AG04449 (cell line): Measurements from ENCODE around the gene UNC5B.
"Not testable (repeated sequence)": the region's sequence is repeated elsewhere in the genome, so short reads cannot be mapped to it uniquely, and the experiment has no call there.

ENCODE experiments used
- CTCF ChIA-PET: fragments of 350-600 bp; formaldehyde crosslinking; extraction: SDS; loops from one replicate; lab custom pipeline; 2021; ENCODE audit warnings: antibody characterized with exemption; lab: Yijun Ruan, JAX
- POLR2A ChIA-PET: fragments of 400-600, 350-600 bp; formaldehyde crosslinking; extraction: SDS; loops from one replicate; lab custom pipeline; 2020; ENCODE audit warnings: antibody characterized with exemption, inconsistent platforms; lab: Yijun Ruan, JAX
- DNase-seq: peaks from one replicate; pipeline ENCODE4 v3.0.0-alpha.2; 2010; ENCODE audit warnings: low read depth, low spot score
- H3K4me3 ChIP-seq: 2 replicates; pipeline ENCODE4 v1.5.1; 2011; ENCODE audit warnings: low read depth, mild to moderate bottlenecking, control low read depth, low read length
- TF ChIP-seq, protein P1 (sequence below): IDR thresholded peaks from one replicate; pipeline ENCODE4 v1.5.1; 2011; ENCODE audit warnings: mild to moderate bottlenecking, moderate library complexity, low read length, control low read depth, inconsistent platforms; ENCODE audit not compliant: insufficient read depth; ENCODE audit errors: missing control alignments

The UNC5B gene

DNA sequence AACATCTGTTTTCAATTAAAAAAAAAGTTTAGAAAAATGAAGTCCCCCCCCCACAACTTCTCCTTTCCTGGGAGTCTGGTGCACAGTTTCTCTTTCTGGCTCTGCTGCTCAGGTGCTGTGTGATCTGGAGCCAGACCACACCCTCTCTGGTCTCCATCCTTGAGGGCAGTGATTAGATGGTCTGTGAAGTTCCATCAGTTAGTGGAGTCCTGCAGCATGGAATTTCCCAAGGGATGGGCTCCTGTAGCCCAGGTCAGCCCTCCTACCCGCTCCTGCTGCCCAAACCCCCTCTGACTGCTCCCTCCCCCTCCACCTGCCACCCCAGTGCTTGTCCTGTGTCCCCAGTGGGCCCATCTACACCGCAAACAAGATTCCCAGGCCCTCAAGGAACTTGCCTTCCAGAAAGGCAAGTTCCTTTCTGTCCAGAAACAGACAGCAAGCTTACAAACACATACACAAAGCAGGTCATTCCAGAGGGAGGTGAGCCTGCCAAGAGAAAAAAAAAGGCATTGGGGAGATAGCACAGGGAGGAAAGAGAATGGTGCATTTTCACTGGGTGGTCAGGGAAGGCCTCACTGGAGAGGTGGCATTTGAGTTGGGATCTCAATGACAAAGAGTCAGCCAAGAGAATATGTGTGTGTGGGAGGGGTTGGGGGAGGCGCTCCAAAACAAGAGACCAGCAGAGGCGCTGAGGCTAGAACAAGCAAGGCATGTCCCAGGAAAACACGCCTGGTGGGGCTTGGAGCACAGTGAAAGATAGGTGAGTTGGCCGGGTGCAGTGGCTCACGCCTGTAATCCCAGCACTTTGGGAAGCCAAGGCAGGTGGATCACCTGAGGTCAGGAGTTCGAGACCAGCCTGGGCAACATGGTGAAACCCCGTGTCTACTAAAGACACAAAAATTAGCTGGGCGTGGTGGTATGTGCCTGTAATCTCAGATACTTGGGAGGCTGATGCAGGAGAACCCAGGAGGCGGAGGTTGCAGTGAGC lies 57.2 kb downstream of the UNC5B start:
- POLR2A ChIA-PET = no interaction called here
- DNase-seq = no peak
- no peak overlapping the region for H3K4me3 ChIP-seq
- TF ChIP-seq, protein P1, sequence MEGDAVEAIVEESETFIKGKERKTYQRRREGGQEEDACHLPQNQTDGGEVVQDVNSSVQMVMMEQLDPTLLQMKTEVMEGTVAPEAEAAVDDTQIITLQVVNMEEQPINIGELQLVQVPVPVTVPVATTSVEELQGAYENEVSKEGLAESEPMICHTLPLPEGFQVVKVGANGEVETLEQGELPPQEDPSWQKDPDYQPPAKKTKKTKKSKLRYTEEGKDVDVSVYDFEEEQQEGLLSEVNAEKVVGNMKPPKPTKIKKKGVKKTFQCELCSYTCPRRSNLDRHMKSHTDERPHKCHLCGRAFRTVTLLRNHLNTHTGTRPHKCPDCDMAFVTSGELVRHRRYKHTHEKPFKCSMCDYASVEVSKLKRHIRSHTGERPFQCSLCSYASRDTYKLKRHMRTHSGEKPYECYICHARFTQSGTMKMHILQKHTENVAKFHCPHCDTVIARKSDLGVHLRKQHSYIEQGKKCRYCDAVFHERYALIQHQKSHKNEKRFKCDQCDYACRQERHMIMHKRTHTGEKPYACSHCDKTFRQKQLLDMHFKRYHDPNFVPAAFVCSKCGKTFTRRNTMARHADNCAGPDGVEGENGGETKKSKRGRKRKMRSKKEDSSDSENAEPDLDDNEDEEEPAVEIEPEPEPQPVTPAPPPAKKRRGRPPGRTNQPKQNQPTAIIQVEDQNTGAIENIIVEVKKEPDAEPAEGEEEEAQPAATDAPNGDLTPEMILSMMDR = no peak
- CTCF ChIA-PET = interaction anchor here (0.7 to 10.1 kb wide), 25 partner anchors 12 to 573 kb away, joined by 3 to 152 read pairs (median 8); partner anchors contain the start of genes UNC5B and VSIR

DNA sequence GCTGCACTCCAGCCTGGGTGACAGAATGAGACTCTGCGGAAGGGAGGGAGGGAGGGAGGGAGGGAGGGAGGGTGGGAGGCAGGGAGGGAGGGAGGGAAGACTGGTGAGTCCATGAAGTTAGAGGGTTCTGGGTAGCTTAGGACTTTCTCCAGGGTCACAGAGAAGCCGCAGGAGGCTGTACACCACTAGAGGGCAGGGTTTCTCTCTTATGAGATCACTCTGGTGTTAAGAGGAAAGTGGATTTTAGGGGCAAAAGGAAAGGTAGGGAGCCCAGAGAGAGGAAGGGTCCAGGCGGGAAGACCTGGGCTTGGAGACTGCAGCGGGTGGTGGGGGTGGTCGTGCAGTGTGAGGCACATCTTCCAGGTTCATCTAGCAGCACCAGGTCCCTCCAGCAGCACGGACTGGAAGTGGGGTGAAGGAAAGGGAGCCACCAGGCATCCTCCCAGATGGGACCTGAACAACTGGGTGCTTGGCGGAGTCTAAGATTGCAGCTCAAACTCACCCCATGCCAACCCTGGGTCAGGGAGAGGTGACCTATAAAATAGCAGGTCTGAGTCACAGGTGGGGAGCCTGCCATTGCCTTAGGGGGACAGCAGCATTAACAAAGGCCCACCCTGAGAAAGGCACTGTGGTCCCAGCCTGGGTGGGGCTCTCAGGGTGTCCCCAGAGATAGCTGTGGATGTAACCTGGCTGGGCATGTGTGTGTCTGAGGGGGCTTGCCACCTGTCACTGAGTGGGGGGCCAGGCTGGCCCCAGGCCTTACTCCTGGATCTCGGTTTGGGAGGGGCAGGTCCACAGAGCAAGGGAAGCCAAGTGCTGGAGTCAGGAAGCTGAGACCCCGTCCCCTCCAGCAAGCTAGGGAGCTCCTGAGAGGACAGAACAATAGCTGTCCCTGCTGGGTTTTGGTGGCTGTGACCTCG lies 58.2 kb downstream of the UNC5B start:
- CTCF ChIA-PET = interaction anchor here (0.7 to 10.1 kb wide), 34 partner anchors 12 to 721 kb away, joined by 3 to 152 read pairs (median 4); partner anchors contain the start of genes UNC5B and VSIR
- POLR2A ChIA-PET = no interaction called here
- TF ChIP-seq, protein P1 = peak; percentile 73
- H3K4me3 ChIP-seq = no peak overlapping the region
- no peak for DNase-seq

DNA sequence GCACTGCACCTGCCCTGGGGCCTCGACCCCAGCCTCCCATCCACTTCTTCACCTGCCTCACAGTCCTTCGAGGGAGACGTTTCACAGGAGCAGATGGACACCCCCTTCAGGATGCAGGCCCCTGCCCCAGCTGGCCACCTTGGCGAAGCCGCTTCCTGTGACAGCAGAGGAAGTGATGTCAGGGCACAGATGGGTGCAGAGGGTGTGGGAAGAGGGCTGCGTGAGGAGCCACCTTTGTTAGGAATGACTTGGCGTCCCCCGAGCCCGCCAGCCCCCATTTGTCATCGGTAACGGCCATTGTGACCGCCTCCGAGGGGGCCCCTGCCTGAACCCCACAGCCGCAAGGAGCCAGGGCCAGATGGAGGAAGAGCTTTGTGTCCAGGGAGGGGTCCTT lies 59.3 kb downstream of the UNC5B start:
- POLR2A ChIA-PET = no interaction called here
- TF ChIP-seq, protein P1 = no peak
- no peak overlapping the region for H3K4me3 ChIP-seq
- no peak for DNase-seq
- CTCF ChIA-PET = interaction anchor here (0.9 to 10.1 kb wide), 14 partner anchors 11 to 369 kb away, joined by 3 to 152 read pairs (median 10); no protein-coding TSS in a partner anchor

DNA sequence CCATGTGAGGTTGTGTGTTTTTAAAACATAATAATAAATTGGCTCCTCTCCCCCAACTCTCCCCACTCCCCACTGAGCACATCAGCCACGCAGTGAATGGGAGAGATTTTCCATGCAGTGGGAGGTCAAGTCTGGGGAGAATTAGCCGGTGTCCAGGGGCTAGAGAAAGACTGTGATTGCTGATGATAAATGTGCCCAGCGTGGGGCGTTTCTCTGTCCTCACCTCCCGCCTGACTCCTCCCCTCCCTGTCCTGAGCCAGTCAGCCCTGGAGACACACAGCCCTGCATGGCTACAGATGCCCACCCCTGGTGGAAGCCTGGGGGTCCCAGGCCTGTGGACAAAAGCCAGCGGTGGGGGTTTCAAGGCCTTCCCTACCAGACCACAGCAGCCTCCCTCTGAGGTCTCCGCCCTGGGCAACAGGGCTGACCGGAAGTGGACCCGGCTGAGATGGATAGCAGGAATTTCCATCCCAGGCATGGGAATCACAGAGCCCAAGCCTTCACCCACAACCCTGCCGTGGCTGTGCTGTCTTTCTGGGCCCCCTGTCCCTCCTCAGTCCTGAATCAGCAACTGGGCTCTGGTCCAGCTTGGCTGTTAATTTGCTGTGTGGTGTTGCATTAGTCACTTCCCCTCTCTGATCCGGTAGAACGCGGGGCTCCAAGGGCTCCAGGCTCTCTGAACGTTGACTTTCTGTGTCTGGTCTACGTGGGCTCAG lies 59.8 kb downstream of the UNC5B start:
- POLR2A ChIA-PET = no interaction called here
- no peak for DNase-seq
- CTCF ChIA-PET = interaction anchor here (1.3 to 10.1 kb wide), 8 partner anchors 10 to 369 kb away, joined by 3 to 152 read pairs (median 30); no protein-coding TSS in a partner anchor
- no peak overlapping the region for H3K4me3 ChIP-seq
- TF ChIP-seq, protein P1 = no peak

DNA sequence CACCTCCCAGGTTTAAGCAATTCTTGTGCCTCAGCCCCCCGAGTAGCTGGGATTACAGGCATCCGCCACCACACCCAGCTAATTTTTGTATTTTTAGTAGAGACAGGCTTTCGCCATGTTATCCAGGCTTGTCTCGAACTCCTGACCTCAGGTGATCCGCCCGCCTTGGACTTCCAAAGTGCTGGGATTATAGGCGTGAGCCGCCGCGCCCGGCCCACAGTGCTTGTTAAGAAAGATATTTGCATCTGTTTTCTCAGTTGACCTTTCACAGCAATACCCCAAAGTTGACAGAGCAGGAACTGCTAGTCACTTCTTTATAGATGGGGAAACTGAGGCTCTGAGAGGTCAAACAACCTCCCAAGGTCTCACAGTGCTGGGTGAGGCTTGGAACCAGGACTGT lies 60.6 kb downstream of the UNC5B start:
- POLR2A ChIA-PET, H3K4me3 ChIP-seq, DNase-seq: not testable (repeated sequence)
- CTCF ChIA-PET = interaction anchor here (1.0 to 10.1 kb wide), 3 partner anchors 9 to 370 kb away, joined by 3 to 152 read pairs (median 101); no protein-coding TSS in a partner anchor

DNA sequence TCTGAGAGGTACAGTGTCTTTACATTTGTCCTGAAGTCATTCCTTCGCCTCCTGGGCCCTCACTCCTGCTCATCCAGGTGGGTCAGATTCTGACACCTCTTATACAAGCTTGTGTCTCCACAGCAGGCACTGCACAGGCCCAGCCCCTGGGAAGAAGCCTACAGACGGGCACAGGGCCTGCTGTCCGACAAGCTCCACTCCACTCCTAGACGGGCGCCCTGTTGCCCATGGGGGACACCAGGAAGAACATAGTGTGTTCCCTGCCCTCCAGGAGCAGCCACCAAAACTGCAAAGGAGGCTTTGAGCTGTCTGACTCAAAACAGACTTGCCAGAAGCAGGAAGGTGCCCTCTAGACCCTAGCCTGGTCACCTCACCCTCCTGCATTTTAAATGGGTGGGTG lies 61.1 kb downstream of the UNC5B start:
- H3K4me3 ChIP-seq = no peak overlapping the region
- CTCF ChIA-PET = interaction anchor here (1.0 to 10.1 kb wide), 3 partner anchors 8 to 370 kb away, joined by 3 to 152 read pairs (median 4); no protein-coding TSS in a partner anchor
- POLR2A ChIA-PET = no interaction called here
- DNase-seq = no peak
- TF ChIP-seq, protein P1 = no peak
